Neural cell (in vitro differentiated cells): ENCODE data around the gene PPP2R5B. TPM values are rescaled to one million over a fixed set of nuclear protein-coding genes. Genes with fewer than 3 reads are reported as not detected.

Experiments used
- H2AFZ ChIP-seq: fragments of 200-600, 300-800 bp; sonication (generic), shearing (Covaris generic); 2 replicates; pipeline ENCODE4 v1.6.0; 2014; ENCODE audit warnings: low read depth, mild to moderate bottlenecking, antibody characterized with exemption, low read length, moderate library complexity
- H3F3A ChIP-seq: fragments of 200-600 bp; shearing (Covaris generic); 2 replicates; pipeline ENCODE4 v1.6.1; 2016; ENCODE audit warnings: mild to moderate bottlenecking, moderate library complexity, mixed read lengths, antibody characterized with exemption, low read length; ENCODE audit not compliant: insufficient read depth, poor library complexity, severe bottlenecking
- H3K27ac ChIP-seq: fragments of 200-600, 300-800 bp; sonication (generic), shearing (Covaris generic); 2 replicates; pipeline ENCODE4 v1.5.1; 2014; ENCODE audit warnings: mild to moderate bottlenecking, low read length, moderate library complexity
- H3K27me3 ChIP-seq: fragments of 300-800, 200-600 bp; sonication (generic), shearing (Covaris generic); 2 replicates; pipeline ENCODE4 v1.6.0; 2014; ENCODE audit warnings: mild to moderate bottlenecking, low read depth, low read length, moderate library complexity; ENCODE audit not compliant: insufficient read depth
- H3K36me3 ChIP-seq: fragments of 300-800, 200-600 bp; sonication (generic), shearing (Covaris generic); 2 replicates; pipeline ENCODE4 v1.5.1; 2014; ENCODE audit warnings: mild to moderate bottlenecking, antibody characterized with exemption, low read length, moderate library complexity; ENCODE audit not compliant: insufficient read depth
- H3K4me2 ChIP-seq: fragments of 300-800, 200-600 bp; sonication (generic), shearing (Covaris generic); 2 replicates; pipeline ENCODE4 v1.6.0; 2014; ENCODE audit warnings: mild to moderate bottlenecking, low read length
- H3K4me3 ChIP-seq: fragments of 300-800, 200-600 bp; sonication (generic), shearing (Covaris generic); 2 replicates; pipeline ENCODE4 v1.5.1; 2014; ENCODE audit warnings: mild to moderate bottlenecking, low read length, moderate library complexity
- H3K79me2 ChIP-seq: fragments of 200-600 bp; shearing (Covaris generic); replicated peaks from 2 replicates; pipeline ENCODE4 v1.6.0; 2014; ENCODE audit warnings: mild to moderate bottlenecking, low read length, moderate library complexity; ENCODE audit not compliant: insufficient read depth
- H3K9ac ChIP-seq: fragments of 300-800, 200-600 bp; sonication (generic), shearing (Covaris generic); 2 replicates; pipeline ENCODE4 v1.6.1; 2016; ENCODE audit warnings: mild to moderate bottlenecking, low read length, mixed read lengths
- H3K9me2 ChIP-seq: fragments of 200-600 bp; shearing (Covaris generic); 2 replicates; pipeline ENCODE4 v1.6.1; 2016; ENCODE audit warnings: mild to moderate bottlenecking, low read length, mixed read lengths; ENCODE audit not compliant: insufficient read depth
- H3K9me3 ChIP-seq: fragments of 200-600, 300-800 bp; sonication (generic), shearing (Covaris generic); 2 replicates; pipeline ENCODE4 v1.6.1; 2016; ENCODE audit warnings: mild to moderate bottlenecking, mixed run types, low read length, moderate library complexity, mixed read lengths
- H4K20me1 ChIP-seq: fragments of 200-600 bp; shearing (Covaris generic); 2 replicates; pipeline ENCODE4 v1.6.1; 2016; ENCODE audit warnings: mild to moderate bottlenecking, mixed run types; ENCODE audit not compliant: insufficient read depth
- EP300 ChIP-seq: fragments of 450-650 bp; conservative IDR thresholded peaks from 2 replicates; pipeline ENCODE4 v1.6.1; 2014; ENCODE audit warnings: antibody characterized with exemption, mild to moderate bottlenecking, moderate library complexity; ENCODE audit not compliant: poor library complexity, severe bottlenecking
- EZH2 ChIP-seq: fragments of 200-600, 300-800 bp; shearing (Covaris generic), sonication (generic); IDR thresholded peaks from 2 replicates; pipeline ENCODE4 v1.6.1; 2014; ENCODE audit warnings: antibody characterized with exemption, low read length, borderline replicate concordance, mild to moderate bottlenecking; ENCODE audit not compliant: insufficient read depth, poor library complexity, severe bottlenecking
- MXI1 ChIP-seq: fragments of 450-650 bp; conservative IDR thresholded peaks from 2 replicates; pipeline ENCODE4 v1.6.1; 2014; ENCODE audit warnings: antibody characterized with exemption, mild to moderate bottlenecking; ENCODE audit not compliant: poor library complexity, severe bottlenecking
- POLR2AphosphoS5 ChIP-seq: IDR thresholded peaks from 2 replicates; pipeline ENCODE4 v1.6.1; 2012
- RAD21 ChIP-seq: fragments of 450-650 bp; conservative IDR thresholded peaks from 2 replicates; pipeline ENCODE4 v1.6.1; 2014; ENCODE audit warnings: antibody characterized with exemption, mild to moderate bottlenecking, moderate library complexity
- SMC3 ChIP-seq: fragments of 450-650 bp; conservative IDR thresholded peaks from 2 replicates; pipeline ENCODE4 v1.6.1; 2014; ENCODE audit warnings: antibody characterized with exemption, mild to moderate bottlenecking, moderate library complexity; ENCODE audit not compliant: poor library complexity
- TAF1 ChIP-seq: IDR thresholded peaks from 2 replicates; pipeline ENCODE4 v1.6.1; 2012; ENCODE audit warnings: low read depth
- polyA plus RNA-seq: library from polyadenylated mRNA; depleted of rRNA; stranded (reverse); fragments of >200 nt; gene quantifications from 2 replicates; pipeline ENCODE4 v1.2.3, GENCODE V29; 2014
- TF ChIP-seq, protein P1 (sequence below): fragments of 450-650 bp; IDR thresholded peaks from 2 replicates; pipeline ENCODE4 v1.5.1; 2014; ENCODE audit warnings: antibody characterized with exemption, mild to moderate bottlenecking, moderate library complexity; ENCODE audit not compliant: poor library complexity, severe bottlenecking
- TF ChIP-seq, protein P2 (sequence below): IDR thresholded peaks from 2 replicates; pipeline ENCODE4 v1.6.1; 2012; ENCODE audit warnings: borderline replicate concordance

PPP2R5B gene
- polyA plus RNA-seq, 1 donor from 2014 or later, result 76.1 TPM

DNA sequence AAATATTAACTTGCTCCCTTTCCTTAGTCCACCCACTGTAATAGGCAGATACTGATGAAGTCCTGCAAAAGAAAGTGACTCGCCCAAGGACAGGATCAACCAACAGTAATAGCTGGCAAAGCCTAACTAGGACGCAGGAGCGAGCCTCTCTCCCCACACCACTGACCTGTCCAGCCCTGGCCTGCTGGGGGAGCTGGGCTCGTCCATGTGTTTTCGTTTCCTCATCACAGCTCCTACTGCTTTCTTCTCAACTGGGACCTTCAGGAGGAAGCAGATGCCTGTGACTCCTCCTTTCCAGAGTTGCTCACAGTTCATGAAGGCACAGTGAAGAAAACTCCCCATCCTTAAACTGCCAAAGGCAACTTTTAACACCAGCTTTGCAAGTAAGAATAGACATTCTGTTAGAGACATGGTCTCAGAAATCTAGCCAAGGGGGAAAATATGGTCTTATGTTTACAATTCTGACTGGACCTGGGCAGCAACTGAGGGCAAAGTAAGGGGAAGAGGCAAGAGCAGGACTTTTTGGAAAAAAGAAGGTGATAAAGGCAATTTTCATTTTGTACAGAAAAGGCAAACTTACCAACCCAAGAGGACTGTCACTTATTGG lies 22.8 kb downstream of the PPP2R5B start:
- Histone ChIP-seq H3K9ac (no peak overlapping the region), H3K27ac (no peak overlapping the region), H3K4me3 (no peak overlapping the region), H3F3A (no peaks in the 10 kb centered on the region), H3K36me3 (no peaks in the 10 kb centered on the region), H3K4me2 (no peak overlapping the region), H4K20me1 (no peaks in the 10 kb centered on the region), H3K79me2 (no peaks in the 10 kb centered on the region), H2AFZ (no peak overlapping the region), H3K9me2 (no peaks in the 10 kb centered on the region), H3K27me3 (no peaks in the 10 kb centered on the region), H3K9me3 (no peaks in the 10 kb centered on the region)
- no peak for TF ChIP-seq EZH2
- TF ChIP-seq SMC3, result no peak
- no peak for TF ChIP-seq MXI1
- TF ChIP-seq EP300, result no peak
- no peak for TF ChIP-seq RAD21

DNA sequence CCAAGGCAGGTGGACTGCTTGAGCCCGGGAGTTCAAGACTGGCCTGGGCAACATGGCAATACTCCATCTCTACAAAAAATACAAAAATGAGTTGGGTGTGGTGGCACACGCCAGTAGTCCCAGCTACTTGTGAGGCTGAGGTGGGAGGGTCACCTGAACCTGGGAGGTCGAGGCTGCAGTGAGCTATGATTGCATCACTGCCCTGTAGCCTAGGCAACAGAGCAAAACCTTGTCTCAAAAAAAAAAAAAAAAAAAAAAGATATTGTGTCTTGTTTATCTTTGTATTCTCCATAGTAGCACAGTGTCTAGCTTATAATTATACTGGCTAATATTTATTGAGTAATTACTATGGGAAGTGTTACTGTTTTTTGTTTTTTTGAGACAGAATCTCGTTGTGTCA lies 27.0 kb downstream of the PPP2R5B start:
- no peaks in the 10 kb centered on the region for H3K27me3 ChIP-seq
- H3K79me2 ChIP-seq, result no peaks in the 10 kb centered on the region
- H3K9ac ChIP-seq, result no peak overlapping the region
- no peak for TF ChIP-seq EP300
- TF ChIP-seq TAF1, result no peak
- TF ChIP-seq, protein P1, sequence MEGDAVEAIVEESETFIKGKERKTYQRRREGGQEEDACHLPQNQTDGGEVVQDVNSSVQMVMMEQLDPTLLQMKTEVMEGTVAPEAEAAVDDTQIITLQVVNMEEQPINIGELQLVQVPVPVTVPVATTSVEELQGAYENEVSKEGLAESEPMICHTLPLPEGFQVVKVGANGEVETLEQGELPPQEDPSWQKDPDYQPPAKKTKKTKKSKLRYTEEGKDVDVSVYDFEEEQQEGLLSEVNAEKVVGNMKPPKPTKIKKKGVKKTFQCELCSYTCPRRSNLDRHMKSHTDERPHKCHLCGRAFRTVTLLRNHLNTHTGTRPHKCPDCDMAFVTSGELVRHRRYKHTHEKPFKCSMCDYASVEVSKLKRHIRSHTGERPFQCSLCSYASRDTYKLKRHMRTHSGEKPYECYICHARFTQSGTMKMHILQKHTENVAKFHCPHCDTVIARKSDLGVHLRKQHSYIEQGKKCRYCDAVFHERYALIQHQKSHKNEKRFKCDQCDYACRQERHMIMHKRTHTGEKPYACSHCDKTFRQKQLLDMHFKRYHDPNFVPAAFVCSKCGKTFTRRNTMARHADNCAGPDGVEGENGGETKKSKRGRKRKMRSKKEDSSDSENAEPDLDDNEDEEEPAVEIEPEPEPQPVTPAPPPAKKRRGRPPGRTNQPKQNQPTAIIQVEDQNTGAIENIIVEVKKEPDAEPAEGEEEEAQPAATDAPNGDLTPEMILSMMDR, result no peak
- no peak for TF ChIP-seq MXI1
- TF ChIP-seq, protein P2, sequence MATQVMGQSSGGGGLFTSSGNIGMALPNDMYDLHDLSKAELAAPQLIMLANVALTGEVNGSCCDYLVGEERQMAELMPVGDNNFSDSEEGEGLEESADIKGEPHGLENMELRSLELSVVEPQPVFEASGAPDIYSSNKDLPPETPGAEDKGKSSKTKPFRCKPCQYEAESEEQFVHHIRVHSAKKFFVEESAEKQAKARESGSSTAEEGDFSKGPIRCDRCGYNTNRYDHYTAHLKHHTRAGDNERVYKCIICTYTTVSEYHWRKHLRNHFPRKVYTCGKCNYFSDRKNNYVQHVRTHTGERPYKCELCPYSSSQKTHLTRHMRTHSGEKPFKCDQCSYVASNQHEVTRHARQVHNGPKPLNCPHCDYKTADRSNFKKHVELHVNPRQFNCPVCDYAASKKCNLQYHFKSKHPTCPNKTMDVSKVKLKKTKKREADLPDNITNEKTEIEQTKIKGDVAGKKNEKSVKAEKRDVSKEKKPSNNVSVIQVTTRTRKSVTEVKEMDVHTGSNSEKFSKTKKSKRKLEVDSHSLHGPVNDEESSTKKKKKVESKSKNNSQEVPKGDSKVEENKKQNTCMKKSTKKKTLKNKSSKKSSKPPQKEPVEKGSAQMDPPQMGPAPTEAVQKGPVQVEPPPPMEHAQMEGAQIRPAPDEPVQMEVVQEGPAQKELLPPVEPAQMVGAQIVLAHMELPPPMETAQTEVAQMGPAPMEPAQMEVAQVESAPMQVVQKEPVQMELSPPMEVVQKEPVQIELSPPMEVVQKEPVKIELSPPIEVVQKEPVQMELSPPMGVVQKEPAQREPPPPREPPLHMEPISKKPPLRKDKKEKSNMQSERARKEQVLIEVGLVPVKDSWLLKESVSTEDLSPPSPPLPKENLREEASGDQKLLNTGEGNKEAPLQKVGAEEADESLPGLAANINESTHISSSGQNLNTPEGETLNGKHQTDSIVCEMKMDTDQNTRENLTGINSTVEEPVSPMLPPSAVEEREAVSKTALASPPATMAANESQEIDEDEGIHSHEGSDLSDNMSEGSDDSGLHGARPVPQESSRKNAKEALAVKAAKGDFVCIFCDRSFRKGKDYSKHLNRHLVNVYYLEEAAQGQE, result no peak
- no peak for TF ChIP-seq RAD21
- no peak for TF ChIP-seq SMC3
- TF ChIP-seq POLR2AphosphoS5, result no peak
- TF ChIP-seq EZH2, result no peak
- H3K4me3 ChIP-seq, result no peak overlapping the region
- H3K27ac ChIP-seq, result no peak overlapping the region
- no peaks in the 10 kb centered on the region for H3K36me3 ChIP-seq
- no peaks in the 10 kb centered on the region for H3F3A ChIP-seq
- H2AFZ ChIP-seq, result no peak overlapping the region
- H3K4me2 ChIP-seq, result no peak overlapping the region
- no peaks in the 10 kb centered on the region for H3K9me2 ChIP-seq
- no peaks in the 10 kb centered on the region for H4K20me1 ChIP-seq
- H3K9me3 ChIP-seq, result no peaks in the 10 kb centered on the region
